GM12875 (cell line): ENCODE measurements around the gene PLVAP.

Experiments used
- H3K4me3 ChIP-seq: one replicate; pipeline ENCODE4 v1.5.1; 2011; ENCODE audit warnings: low read depth, low read length, control low read depth
- CTCF ChIP-seq: IDR thresholded peaks from 2 replicates; pipeline ENCODE4 v1.5.1; 2011; ENCODE audit warnings: low read depth, mild to moderate bottlenecking, control low read depth, inconsistent platforms, low read length, moderate library complexity, borderline replicate concordance; ENCODE audit not compliant: insufficient read depth

The PLVAP gene

DNA sequence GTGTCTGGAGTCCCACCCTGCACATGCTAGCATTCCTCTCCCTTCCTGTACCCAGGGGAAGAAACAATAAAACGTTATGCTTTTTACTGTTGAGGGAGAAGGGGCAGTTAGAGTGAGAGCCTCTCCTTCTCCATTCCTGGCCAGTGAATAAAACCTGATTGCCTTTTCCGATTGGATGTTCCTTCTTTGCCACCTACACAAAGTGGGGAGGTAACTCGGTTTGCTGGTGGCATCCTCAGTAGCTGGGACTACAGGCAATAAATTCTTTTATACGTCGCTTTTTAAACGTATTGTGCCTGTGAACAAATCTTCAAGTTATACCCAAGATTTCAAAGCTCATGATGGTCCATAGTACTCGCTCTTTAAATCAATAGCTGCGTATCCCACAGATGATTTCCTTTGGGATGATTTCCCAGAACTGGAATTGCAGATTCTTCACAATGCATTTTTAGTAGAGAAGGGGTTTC lies 42.0 kb upstream of the PLVAP start:
- no peak for TF ChIP-seq CTCF
- H3K4me3 ChIP-seq: peak overlapping the region; percentile 57

DNA sequence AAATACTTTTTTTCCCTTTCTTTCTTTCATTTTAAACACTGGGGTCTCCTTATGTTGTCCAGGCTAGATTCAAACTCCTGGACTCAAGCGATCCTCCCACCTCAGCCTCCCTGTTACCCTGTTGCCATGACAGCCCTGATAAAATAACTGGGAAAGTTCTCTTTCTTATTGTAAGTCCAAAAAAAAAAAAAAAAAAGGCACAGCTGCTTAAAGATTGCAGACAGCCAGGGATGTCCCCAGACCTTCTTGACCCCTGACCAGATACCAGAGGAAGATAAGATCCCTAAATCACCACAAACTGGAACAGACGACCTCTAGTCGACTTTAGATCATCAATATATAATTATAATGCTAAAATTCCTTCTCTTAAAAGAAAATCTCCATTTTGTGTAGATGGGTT lies 41.6 kb upstream of the PLVAP start:
- TF ChIP-seq CTCF: no peak
- H3K4me3 ChIP-seq: no peak overlapping the region

- H3K4me3 ChIP-seq: no peak overlapping the region
- TF ChIP-seq CTCF: no peak
Observed at GRCh38 chr19:17415121-17415520, 38.0 kb upstream of the PLVAP start.

DNA sequence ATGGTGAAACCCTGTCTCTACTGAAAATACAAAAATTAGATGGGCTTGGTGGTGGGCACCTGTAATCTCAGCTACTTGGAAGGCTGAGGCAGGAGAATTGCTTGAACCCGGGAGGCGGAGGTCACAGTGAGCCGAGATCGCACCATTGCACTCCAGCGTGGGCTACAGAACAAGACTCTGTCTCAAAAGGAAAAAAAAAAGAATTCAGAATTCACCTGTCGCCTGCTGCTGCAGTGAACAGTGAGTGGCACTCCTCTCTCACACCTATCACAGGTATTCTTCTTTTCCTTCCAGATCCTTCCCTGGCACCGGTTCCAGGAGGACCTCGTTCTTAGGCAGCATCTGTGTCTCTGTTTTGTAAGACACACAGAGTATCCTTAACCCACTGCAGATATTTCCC lies 37.0 kb upstream of the PLVAP start:
- H3K4me3 ChIP-seq: no peak overlapping the region
- no peak for TF ChIP-seq CTCF

DNA sequence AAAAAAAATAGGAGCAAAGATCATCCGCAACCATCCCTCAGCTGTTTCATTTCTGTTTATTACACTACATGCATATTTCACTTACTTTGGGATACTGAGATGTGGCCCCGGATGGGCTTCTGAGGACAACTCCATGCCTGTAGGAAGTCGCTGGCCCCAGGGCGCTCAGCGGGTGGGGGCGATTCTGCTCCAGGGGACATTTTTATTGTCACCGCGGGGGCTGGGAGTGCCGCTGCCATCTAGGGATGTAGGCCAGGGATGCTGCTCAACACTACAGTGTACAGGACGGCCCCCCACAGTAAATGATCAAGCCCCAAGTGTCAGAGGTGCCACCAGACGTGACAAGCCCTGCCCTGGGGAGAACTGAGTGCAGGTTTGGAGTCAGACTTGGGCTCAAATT lies 34.7 kb upstream of the PLVAP start:
- no peak for TF ChIP-seq CTCF
- H3K4me3 ChIP-seq: no peak overlapping the region

DNA sequence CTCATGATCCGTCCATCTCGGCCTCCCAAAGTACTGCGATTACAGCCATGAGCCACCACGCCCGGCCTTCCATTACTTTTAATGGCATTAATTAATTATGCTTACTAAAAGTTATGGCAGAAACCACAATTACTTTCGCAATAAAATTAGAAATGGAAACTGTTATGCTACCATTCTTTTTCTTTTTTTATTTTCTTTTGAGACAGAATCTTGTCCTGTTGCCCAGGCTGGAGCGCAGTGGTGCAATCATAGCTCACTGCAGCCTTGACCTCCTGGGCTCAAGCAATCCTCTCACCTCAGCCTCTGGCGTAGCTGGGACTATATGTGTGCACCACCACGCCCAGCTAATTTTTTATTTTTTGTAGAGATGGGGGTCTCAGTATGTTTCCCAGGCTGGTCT lies 32.8 kb upstream of the PLVAP start:
- TF ChIP-seq CTCF: no peak
- H3K4me3 ChIP-seq: no peak overlapping the region

DNA sequence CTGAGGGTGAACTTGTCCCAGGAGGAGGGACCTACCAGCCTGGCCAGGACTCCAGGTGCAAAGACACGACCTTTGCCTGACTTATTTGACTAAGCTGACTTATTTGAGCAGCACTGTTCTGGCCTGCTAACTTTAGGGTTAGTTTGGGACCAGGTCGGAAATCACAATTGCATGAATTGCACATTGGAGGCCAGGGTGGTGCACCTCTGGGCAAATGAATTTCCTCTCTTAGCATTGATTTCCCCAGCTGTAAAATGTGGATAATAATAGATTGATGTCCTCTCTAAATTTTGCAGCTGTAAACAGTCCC lies 29.7 kb upstream of the PLVAP start:
- peak overlapping the region; percentile 75 for H3K4me3 ChIP-seq
- TF ChIP-seq CTCF: no peak
